Measurements from ENCODE around the gene MAP2. TPM values are rescaled to one million over a fixed set of nuclear protein-coding genes. Genes with fewer than 3 reads are reported as not detected.

Gene MAP2
- polyA plus RNA-seq, 1 donor (not counting 4 experiments of a cell fraction or from before 2014, with no cell fraction given), result 16.2 TPM

GRCh38 chr2:209395652-209396051 is 28.2 kb upstream of the MAP2 start:
- dilution Hi-C loops (cut with MboI; ENCODE audit: extremely low pct_ligation_motif_present, low sequenced_read_pairs), result no loop called here
- Histone ChIP-seq H3K4me1 (ENCODE audit: control insufficient read depth, extremely low read depth, insufficient read depth, low read length) (peaks cover 3% of the 10 kb centered on the region), H3K9me3 (ENCODE audit: control insufficient read depth, low read depth, low read length) (no peaks in the 10 kb centered on the region), H3K4me3 (ENCODE audit: control insufficient read depth in 2 of 3, extremely low read depth in 1 of 3, insufficient read depth in 2 of 3, low read depth in 1 of 3, low read length in 3 of 3) (no peak overlapping the region), H3K4me2 (ENCODE audit: control insufficient read depth, extremely low read depth, insufficient read depth, low read depth, low read length) (no peak overlapping the region), H3K79me2 (ENCODE audit: control insufficient read depth, insufficient read depth, low read length) (no peaks in the 10 kb centered on the region), H3K9ac (ENCODE audit: control insufficient read depth, extremely low read depth, insufficient read depth, low read length) (no peak overlapping the region), H3K9me1 (ENCODE audit: control insufficient read depth, extremely low read depth, insufficient read depth, low read length) (no peaks in the 10 kb centered on the region), H3K27me3 (ENCODE audit: control insufficient read depth, extremely low read depth, insufficient read depth, low read length) (no peaks in the 10 kb centered on the region), H3K36me3 (ENCODE audit: control insufficient read depth in 2 of 2, extremely low read depth in 1 of 2, insufficient read depth in 2 of 2, low read length in 2 of 2) (no peaks in the 10 kb centered on the region), H4K20me1 (ENCODE audit: control insufficient read depth, extremely low read depth, insufficient read depth, low read length) (no peaks in the 10 kb centered on the region), H2AFZ (ENCODE audit: control insufficient read depth, low read length) (no peak overlapping the region), H3K27ac (ENCODE audit: control insufficient read depth, insufficient read depth, low read length) (no peak overlapping the region)
- FAIRE-seq (no peak), DNase-seq (ENCODE audit: low read depth, low spot score) (no peak)
- TF ChIP-seq CTCF (optimal IDR thresholded peaks at IDR 0.05 in 1 of 3, IDR thresholded peaks at IDR 0.05 in 1 of 3, conservative IDR thresholded peaks at IDR 0.05 in 1 of 3; ENCODE audit: extremely low read depth in 1 of 3, insufficient read depth in 2 of 3, low read length in 3 of 3), result no peak
- no peak for TF ChIP-seq EZH2 (IDR thresholded peaks at IDR 0.05; ENCODE audit: low read length)

GRCh38 chr2:209398463-209398862 is 25.4 kb upstream of the MAP2 start:
- H3K27me3 ChIP-seq (ENCODE audit: control insufficient read depth, extremely low read depth, insufficient read depth, low read length), result no peaks in the 10 kb centered on the region
- dilution Hi-C loops (cut with MboI; ENCODE audit: extremely low pct_ligation_motif_present, low sequenced_read_pairs), result no loop called here
- H3K9ac ChIP-seq (ENCODE audit: control insufficient read depth, extremely low read depth, insufficient read depth, low read length), result no peak overlapping the region
- TF ChIP-seq EZH2 (IDR thresholded peaks at IDR 0.05; ENCODE audit: low read length), result no peak
- TF ChIP-seq CTCF (optimal IDR thresholded peaks at IDR 0.05 in 1 of 3, IDR thresholded peaks at IDR 0.05 in 1 of 3, conservative IDR thresholded peaks at IDR 0.05 in 1 of 3; ENCODE audit: extremely low read depth in 1 of 3, insufficient read depth in 2 of 3, low read length in 3 of 3), result no peak
- H3K27ac ChIP-seq (ENCODE audit: control insufficient read depth, insufficient read depth, low read length), result no peak overlapping the region
- H2AFZ ChIP-seq (ENCODE audit: control insufficient read depth, low read length), result no peak overlapping the region
- H3K9me1 ChIP-seq (ENCODE audit: control insufficient read depth, extremely low read depth, insufficient read depth, low read length), result no peaks in the 10 kb centered on the region
- H3K4me2 ChIP-seq (ENCODE audit: control insufficient read depth, extremely low read depth, insufficient read depth, low read depth, low read length), result no peak overlapping the region
- no peak overlapping the region for H3K4me3 ChIP-seq (ENCODE audit: control insufficient read depth in 2 of 3, extremely low read depth in 1 of 3, insufficient read depth in 2 of 3, low read depth in 1 of 3, low read length in 3 of 3)
- FAIRE-seq, result no peak
- no peaks in the 10 kb centered on the region for H4K20me1 ChIP-seq (ENCODE audit: control insufficient read depth, extremely low read depth, insufficient read depth, low read length)
- H3K4me1 ChIP-seq (ENCODE audit: control insufficient read depth, extremely low read depth, insufficient read depth, low read length), result no peaks in the 10 kb centered on the region
- H3K36me3 ChIP-seq (ENCODE audit: control insufficient read depth in 2 of 2, extremely low read depth in 1 of 2, insufficient read depth in 2 of 2, low read length in 2 of 2), result no peaks in the 10 kb centered on the region
- H3K79me2 ChIP-seq (ENCODE audit: control insufficient read depth, insufficient read depth, low read length), result no peaks in the 10 kb centered on the region
- no peaks in the 10 kb centered on the region for H3K9me3 ChIP-seq (ENCODE audit: control insufficient read depth, low read depth, low read length)
- DNase-seq (ENCODE audit: low read depth, low spot score), result no peak
